KOPT-K1 (cell line): ENCODE data around the gene OR1F1.
"Not testable (repeated sequence)": the region's sequence is repeated elsewhere in the genome, so short reads cannot be mapped to it uniquely, and the experiment has no call there.

Experiments used
- H3K27ac ChIP-seq: fragments of 200-600 bp; sonication (generic); 2 replicates; pipeline ENCODE4 v1.5.1; 2016; ENCODE audit warnings: antibody characterized with exemption, mild to moderate bottlenecking, low read depth, low read length; ENCODE audit not compliant: poor library complexity, severe bottlenecking
- H3K36me3 ChIP-seq: fragments of 200-600 bp; sonication (generic); 2 replicates; pipeline ENCODE4 v1.5.1; 2017; ENCODE audit warnings: antibody characterized with exemption, mild to moderate bottlenecking, low read length, moderate library complexity; ENCODE audit not compliant: insufficient read depth
- H3K9me3 ChIP-seq: fragments of 200-600 bp; sonication (generic); 2 replicates; pipeline ENCODE4 v1.5.1; 2017; ENCODE audit warnings: antibody characterized with exemption, low read length, mild to moderate bottlenecking; ENCODE audit not compliant: insufficient read depth, poor library complexity, severe bottlenecking

OR1F1 gene

GRCh38 chr16:3187798-3188674, at the start of gene OR1F1:
Gene OR1F1, plus strand, starts transcription at chr16:3188204.
- no peaks in the 10 kb centered on the region for H3K36me3 ChIP-seq
- peaks cover 77% of the 10 kb centered on the region for H3K9me3 ChIP-seq
- no peak within 1 kb of the TSS for H3K27ac ChIP-seq

DNA sequence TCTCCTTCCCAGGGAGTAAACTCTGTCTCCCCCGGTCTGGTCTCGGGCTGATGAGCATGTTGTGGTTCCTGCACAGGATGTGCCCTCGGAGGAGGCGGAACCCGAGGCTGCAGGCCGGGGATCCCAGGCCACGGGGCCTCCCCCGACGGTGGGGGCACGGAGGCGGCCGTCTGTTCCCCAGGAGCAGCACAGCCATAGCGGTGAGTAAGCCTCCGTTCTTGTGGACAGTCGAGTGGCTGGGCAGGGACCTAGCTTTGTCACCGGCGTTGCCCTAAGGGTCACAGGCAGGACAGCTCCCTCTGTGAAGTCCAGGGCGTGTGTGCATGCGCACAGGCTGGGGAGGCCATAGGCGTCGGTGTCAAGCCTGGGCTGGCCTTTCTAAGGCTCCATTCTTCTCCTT, 49.7 kb upstream of the OR1F1 start:
- H3K36me3 ChIP-seq = peaks cover 22% of the 10 kb centered on the region; the same call in 1 of the 2 replicates
- no peak overlapping the region for H3K27ac ChIP-seq
- no peaks in the 10 kb centered on the region for H3K9me3 ChIP-seq

DNA sequence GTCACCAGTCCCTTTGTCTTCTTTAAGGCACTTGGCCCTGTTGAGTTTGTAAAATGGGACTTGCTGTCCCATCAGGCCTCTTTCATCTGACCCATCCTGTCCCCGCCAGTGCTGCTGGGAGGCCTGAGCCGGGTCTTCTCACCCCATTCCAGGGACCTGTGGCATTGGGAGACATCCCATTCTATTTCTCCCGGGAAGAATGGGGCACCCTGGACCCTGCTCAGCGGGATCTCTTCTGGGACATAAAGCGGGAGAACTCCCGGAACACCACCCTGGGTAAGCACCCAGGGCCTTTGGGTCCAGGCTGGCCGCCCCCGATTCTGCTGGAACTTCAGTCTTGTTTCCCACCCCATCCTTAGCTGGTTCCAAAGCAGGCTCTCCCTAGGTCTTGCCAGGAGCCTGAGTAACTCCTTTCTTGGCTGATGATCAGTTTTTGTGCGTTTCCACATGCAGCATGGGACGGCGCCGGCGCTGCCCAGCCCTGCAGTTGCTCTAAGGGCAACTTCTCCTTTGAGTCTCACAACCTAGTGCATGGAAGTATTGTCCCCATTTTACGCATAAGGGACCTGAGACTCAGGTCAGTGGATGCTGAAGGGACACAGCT, 49.1 kb upstream of the OR1F1 start:
- Histone ChIP-seq H3K9me3 (no peaks in the 10 kb centered on the region), H3K27ac (no peak overlapping the region), H3K36me3 (peaks cover 22% of the 10 kb centered on the region; the same call in 1 of the 2 replicates)

- H3K27ac ChIP-seq, H3K9me3 ChIP-seq: not testable (repeated sequence)
- peaks cover 22% of the 10 kb centered on the region; the same call in 1 of the 2 replicates for H3K36me3 ChIP-seq
Measured at GRCh38 chr16:3139561-3139960, 48.4 kb upstream of the OR1F1 start.

GRCh38 chr16:3140603-3141427, 47.2 kb upstream of the OR1F1 start:
- H3K36me3 ChIP-seq = peaks cover 22% of the 10 kb centered on the region; the same call in 1 of the 2 replicates
- no peaks in the 10 kb centered on the region for H3K9me3 ChIP-seq
- no peak overlapping the region for H3K27ac ChIP-seq

- Histone ChIP-seq H3K27ac (no peak overlapping the region), H3K36me3 (peaks cover 22% of the 10 kb centered on the region; the same call in 1 of the 2 replicates)
Measured at GRCh38 chr16:3141781-3142311, 46.2 kb upstream of the OR1F1 start.

GRCh38 chr16:3142327-3142726, 45.7 kb upstream of the OR1F1 start:
- H3K27ac ChIP-seq = no peak overlapping the region
- peaks cover 22% of the 10 kb centered on the region; the same call in 1 of the 2 replicates for H3K36me3 ChIP-seq
- no peaks in the 10 kb centered on the region for H3K9me3 ChIP-seq

More at GRCh38 chr16:3141781-3142311, 46.2 kb upstream of the OR1F1 start:
- H3K9me3 ChIP-seq = no peaks in the 10 kb centered on the region

GRCh38 chr16:3142770-3143169, 45.2 kb upstream of the OR1F1 start:
- H3K27ac ChIP-seq = no peak overlapping the region
- no peaks in the 10 kb centered on the region for H3K9me3 ChIP-seq
- peaks cover 22% of the 10 kb centered on the region; the same call in 1 of the 2 replicates for H3K36me3 ChIP-seq

DNA sequence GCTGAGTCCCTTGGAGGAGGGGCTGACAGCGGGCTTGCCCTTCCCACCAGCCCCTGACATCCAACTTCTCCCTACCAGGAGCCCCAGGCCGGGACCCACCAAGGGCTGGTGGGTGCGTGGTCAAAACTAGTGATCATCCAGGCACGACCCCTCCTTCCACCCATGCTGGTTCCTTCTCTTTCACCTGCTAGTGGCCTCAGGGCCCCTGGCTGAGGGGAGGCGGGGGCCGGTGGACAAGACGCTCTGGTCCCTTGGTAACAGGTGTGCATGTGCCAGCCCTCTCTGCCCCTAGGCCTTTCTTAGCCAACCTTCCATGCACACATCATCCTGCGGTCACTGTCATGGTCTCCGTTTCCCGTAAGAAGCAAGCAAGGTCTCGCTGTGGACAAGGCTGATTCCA, 44.8 kb upstream of the OR1F1 start:
- Histone ChIP-seq H3K36me3 (peaks cover 22% of the 10 kb centered on the region; the same call in 1 of the 2 replicates), H3K9me3 (no peaks in the 10 kb centered on the region), H3K27ac (no peak overlapping the region)

- Histone ChIP-seq H3K27ac (no peak overlapping the region), H3K36me3 (peaks cover 22% of the 10 kb centered on the region; the same call in 1 of the 2 replicates), H3K9me3 (no peaks in the 10 kb centered on the region)
Measured at GRCh38 chr16:3143598-3144320, 44.2 kb upstream of the OR1F1 start.

DNA sequence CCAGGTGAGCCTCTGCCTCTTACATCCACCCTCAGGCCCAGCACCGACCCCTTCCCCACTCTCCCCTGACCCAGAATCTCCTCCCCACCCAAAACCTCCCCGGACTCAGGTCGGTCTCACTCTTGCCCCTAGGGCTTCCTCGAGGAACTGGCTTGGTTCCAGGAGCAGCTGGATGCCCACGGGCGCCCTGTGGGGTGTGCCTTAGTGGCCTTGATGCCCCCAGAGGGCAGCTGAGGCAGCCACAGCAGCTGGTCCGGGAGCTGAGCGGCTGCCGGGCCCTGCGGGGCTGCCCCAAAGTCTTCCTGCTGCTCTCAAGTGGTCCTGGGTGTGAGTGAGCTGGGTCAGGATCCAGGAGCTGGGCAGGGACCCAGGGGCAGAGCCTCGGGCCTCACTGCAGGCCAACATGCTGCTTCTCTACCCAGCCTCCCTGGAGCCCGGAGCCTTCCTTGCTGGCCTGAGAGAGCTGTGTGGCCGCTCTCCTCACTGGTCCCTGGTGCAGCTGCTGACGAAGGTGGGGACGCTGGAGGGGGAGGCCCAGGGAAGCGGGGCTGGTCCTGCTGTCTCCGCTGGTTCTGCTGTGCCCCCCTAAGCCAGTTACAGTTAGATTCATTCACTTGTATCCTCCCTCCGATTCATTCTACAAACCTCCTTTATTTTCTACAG, 43.6 kb upstream of the OR1F1 start:
- Histone ChIP-seq H3K9me3 (no peaks in the 10 kb centered on the region), H3K27ac (no peak overlapping the region), H3K36me3 (peaks cover 22% of the 10 kb centered on the region; the same call in 1 of the 2 replicates)

DNA sequence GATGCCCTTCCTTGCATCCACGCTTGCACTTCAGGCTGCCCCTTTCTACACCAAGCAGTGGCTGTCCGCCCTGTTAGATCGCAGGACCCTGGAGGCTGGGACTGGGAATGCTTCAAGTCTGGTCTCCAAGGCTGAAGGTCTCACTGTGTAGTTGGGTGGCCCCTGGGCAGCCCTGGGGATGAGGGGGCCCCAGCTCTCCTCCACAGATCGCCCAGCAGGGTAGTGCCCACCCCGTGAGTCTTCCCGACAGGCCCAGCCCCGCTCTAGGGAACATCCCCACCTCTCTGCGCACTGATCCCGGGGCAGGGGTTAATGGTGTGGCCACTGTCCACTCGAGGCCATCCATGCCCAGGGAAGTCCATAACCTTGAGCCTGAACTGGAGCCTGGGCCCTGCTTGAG, 42.9 kb upstream of the OR1F1 start:
- no peak overlapping the region for H3K27ac ChIP-seq

DNA sequence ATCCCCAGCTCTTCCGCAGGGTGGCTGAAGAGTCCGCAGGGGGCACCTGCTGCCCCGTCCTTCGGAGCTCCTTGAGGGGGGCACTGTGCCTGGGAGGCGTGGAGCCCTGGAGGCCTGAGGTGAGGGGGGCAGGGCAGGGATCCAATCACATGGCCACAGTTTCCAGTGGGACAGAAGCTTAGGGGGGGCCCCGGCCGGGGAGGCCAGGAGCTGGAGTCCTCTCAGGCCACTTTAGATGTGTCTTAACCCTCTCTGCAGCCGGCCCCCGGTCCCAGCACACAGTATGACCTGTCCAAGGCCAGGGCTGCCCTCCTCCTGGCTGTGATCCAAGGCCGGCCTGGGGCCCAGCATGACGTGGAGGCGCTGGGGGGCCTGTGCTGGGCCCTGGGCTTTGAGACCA, 42.3 kb upstream of the OR1F1 start:
- no peak overlapping the region for H3K27ac ChIP-seq
- peaks cover 22% of the 10 kb centered on the region; the same call in 1 of the 2 replicates for H3K36me3 ChIP-seq
- no peaks in the 10 kb centered on the region for H3K9me3 ChIP-seq

More for the DNA sequence above, 42.9 kb upstream of the OR1F1 start:
- no peaks in the 10 kb centered on the region for H3K9me3 ChIP-seq
- H3K36me3 ChIP-seq = peaks cover 22% of the 10 kb centered on the region; the same call in 1 of the 2 replicates
